ENCODE data around the gene COL6A1.
"Not testable (repeated sequence)": the region's sequence is repeated elsewhere in the genome, so short reads cannot be mapped to it uniquely, and the experiment has no call there.

The COL6A1 gene

GRCh38 chr21:46029186-46029924 is 47.8 kb downstream of the COL6A1 start:
- DNase-seq (ENCODE audit: low spot score) = no peak

- DNase-seq (ENCODE audit: low spot score) = no peak
Measured at GRCh38 chr21:46031484-46031883, 49.9 kb downstream of the COL6A1 start.

GRCh38 chr21:46032100-46032499 is 50.5 kb downstream of the COL6A1 start:
- no peak for DNase-seq (ENCODE audit: low spot score)

- no peak for DNase-seq (ENCODE audit: low spot score)
Measured at GRCh38 chr21:46033410-46034400, 52.1 kb downstream of the COL6A1 start.

GRCh38 chr21:46035809-46036695 is 54.5 kb downstream of the COL6A1 start:
- no peak for DNase-seq (ENCODE audit: low spot score)

GRCh38 chr21:46036696-46037330 is 55.2 kb downstream of the COL6A1 start:
- no peak for DNase-seq (ENCODE audit: low spot score)

GRCh38 chr21:46037331-46038325 is 56.1 kb downstream of the COL6A1 start:
- no peak for DNase-seq (ENCODE audit: low spot score)

GRCh38 chr21:46038341-46038829 is 56.8 kb downstream of the COL6A1 start:
- no peak for DNase-seq (ENCODE audit: low spot score)

GRCh38 chr21:46038871-46039397 is 57.4 kb downstream of the COL6A1 start:
- DNase-seq (ENCODE audit: low spot score) = no peak

- DNase-seq (ENCODE audit: low spot score) = no peak
Measured at GRCh38 chr21:46039891-46040660, 58.5 kb downstream of the COL6A1 start.

- no peak for DNase-seq (ENCODE audit: low spot score)
Measured at GRCh38 chr21:46040707-46041106, 59.1 kb downstream of the COL6A1 start.

- no peak for DNase-seq (ENCODE audit: low spot score)
Measured at GRCh38 chr21:46041183-46041582, 59.6 kb downstream of the COL6A1 start.

- DNase-seq (ENCODE audit: low spot score) = no peak
Measured at GRCh38 chr21:46045154-46045553, 63.6 kb downstream of the COL6A1 start.

GRCh38 chr21:46046471-46046870 is 64.9 kb downstream of the COL6A1 start:
- no peak for DNase-seq (ENCODE audit: low spot score)

GRCh38 chr21:46046906-46047305 is 65.3 kb downstream of the COL6A1 start:
- DNase-seq (ENCODE audit: low spot score) = not testable (repeated sequence)

- no peak for DNase-seq (ENCODE audit: low spot score)
Measured at GRCh38 chr21:46048926-46049889, 67.6 kb downstream of the COL6A1 start.

GRCh38 chr21:46049890-46050667 is 68.5 kb downstream of the COL6A1 start:
- DNase-seq (ENCODE audit: low spot score) = no peak
